ENCODE data around the gene TRAF3IP3. TPM values are rescaled to one million over a fixed set of nuclear protein-coding genes. Genes with fewer than 3 reads are reported as not detected.

Gene TRAF3IP3
- total RNA-seq, 1 experiment from 2014 or later = not detected

DNA sequence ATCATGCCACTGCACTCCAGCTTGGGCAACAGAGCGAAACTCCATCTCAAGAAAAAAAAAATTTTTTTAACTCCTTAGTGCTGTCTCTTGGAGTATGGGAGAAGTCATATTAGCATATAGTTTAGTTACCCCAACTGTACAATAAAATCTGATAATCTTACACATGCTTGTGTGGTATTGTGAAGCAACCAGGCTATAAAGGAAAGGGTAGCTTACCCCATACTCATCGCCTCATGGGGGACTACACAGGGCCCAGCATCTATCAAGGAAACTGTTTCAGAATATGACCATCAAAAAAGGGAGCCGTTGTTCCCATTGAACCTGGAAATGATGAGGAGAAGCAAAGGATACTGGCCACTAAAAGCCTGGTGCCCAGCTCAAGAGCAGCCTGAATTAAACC lies 3.0 kb upstream of the TRAF3IP3 start:
- intact Hi-C loops (cut with micrococcal nuclease; ENCODE audit: unreplicated experiment) = no loop called here
- Mint-ChIP-seq H3K27me3 (ENCODE audit: insufficient read depth, unreplicated experiment) (no peaks in the 10 kb centered on the region), H3K27ac (ENCODE audit: unreplicated experiment) (no peak overlapping the region), H3K9me3 (ENCODE audit: unreplicated experiment) (no peaks in the 10 kb centered on the region), H3K4me3 (ENCODE audit: unreplicated experiment) (no peak overlapping the region), H3K36me3 (ENCODE audit: insufficient read depth, unreplicated experiment) (no peaks in the 10 kb centered on the region), H3K4me1 (ENCODE audit: low read depth, unreplicated experiment) (peaks cover 7% of the 10 kb centered on the region)
- Histone ChIP-seq H3K4me1 (peaks cover 5% of the 10 kb centered on the region; the same call in 1 of the 2 replicates), H3K36me3 (ENCODE audit: control insufficient read depth, insufficient read depth, low read length) (no peaks in the 10 kb centered on the region), H3K4me3 (ENCODE audit: low read depth, low read length) (no peak overlapping the region), H3K9me3 (no peaks in the 10 kb centered on the region), H3K27me3 (replicated peaks; ENCODE audit: control insufficient read depth, insufficient read depth, low read length) (no peaks in the 10 kb centered on the region)
- TF ChIP-seq, protein P1, sequence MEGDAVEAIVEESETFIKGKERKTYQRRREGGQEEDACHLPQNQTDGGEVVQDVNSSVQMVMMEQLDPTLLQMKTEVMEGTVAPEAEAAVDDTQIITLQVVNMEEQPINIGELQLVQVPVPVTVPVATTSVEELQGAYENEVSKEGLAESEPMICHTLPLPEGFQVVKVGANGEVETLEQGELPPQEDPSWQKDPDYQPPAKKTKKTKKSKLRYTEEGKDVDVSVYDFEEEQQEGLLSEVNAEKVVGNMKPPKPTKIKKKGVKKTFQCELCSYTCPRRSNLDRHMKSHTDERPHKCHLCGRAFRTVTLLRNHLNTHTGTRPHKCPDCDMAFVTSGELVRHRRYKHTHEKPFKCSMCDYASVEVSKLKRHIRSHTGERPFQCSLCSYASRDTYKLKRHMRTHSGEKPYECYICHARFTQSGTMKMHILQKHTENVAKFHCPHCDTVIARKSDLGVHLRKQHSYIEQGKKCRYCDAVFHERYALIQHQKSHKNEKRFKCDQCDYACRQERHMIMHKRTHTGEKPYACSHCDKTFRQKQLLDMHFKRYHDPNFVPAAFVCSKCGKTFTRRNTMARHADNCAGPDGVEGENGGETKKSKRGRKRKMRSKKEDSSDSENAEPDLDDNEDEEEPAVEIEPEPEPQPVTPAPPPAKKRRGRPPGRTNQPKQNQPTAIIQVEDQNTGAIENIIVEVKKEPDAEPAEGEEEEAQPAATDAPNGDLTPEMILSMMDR (IDR thresholded peaks at IDR 0.05; ENCODE audit: insufficient read depth in 1 of 2, low read depth in 1 of 2, low read length in 1 of 2, severe bottlenecking in 1 of 2, unreplicated experiment in 1 of 2) = no peak
- POLR2A ChIA-PET = no interaction called here
- no peak for DNase-seq
- BruUV-seq (replicated peaks) = no TSS peak
- CTCF ChIA-PET = interaction anchor here (0.6 kb wide), 1 partner anchor 162 kb away, joined by 3 read pairs; no protein-coding TSS in a partner anchor

DNA sequence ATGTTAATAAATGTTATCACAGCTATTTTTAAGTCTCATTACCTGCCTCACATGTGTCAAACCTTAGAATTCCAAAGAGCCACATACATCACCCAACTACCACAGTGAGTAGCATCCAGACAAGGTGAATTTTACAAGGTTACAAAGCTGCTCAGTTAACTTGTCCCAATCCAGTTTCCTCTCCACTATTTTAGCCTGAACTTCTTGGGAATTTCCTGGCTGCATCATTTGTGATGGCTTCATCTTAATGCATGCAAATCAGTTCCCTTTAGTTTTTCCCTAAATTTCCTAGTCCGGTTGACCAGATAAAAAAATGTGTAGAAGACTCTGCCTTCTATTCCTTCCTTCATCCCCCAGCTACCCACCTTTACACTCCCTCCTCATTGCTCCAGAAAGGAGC lies 597 bp upstream of the TRAF3IP3 start:
- TF ChIP-seq, protein P1 (IDR thresholded peaks at IDR 0.05; ENCODE audit: insufficient read depth in 1 of 2, low read depth in 1 of 2, low read length in 1 of 2, severe bottlenecking in 1 of 2, unreplicated experiment in 1 of 2) = no peak
- intact Hi-C loops (cut with micrococcal nuclease; ENCODE audit: unreplicated experiment) = no loop called here
- ChIA-PET POLR2A (no interaction called here), CTCF (interaction anchor here (1.4 kb wide), 1 partner anchor 9 kb away, joined by 3 read pairs; no protein-coding TSS in a partner anchor)
- no peak overlapping the region for H3K4me3 ChIP-seq (ENCODE audit: low read depth, low read length)
- no peak overlapping the region for H3K4me3 Mint-ChIP-seq (ENCODE audit: unreplicated experiment)
- H3K36me3 ChIP-seq (ENCODE audit: control insufficient read depth, insufficient read depth, low read length) = no peaks in the 10 kb centered on the region
- no peaks in the 10 kb centered on the region for H3K27me3 Mint-ChIP-seq (ENCODE audit: insufficient read depth, unreplicated experiment)
- no peaks in the 10 kb centered on the region for H3K27me3 ChIP-seq (replicated peaks; ENCODE audit: control insufficient read depth, insufficient read depth, low read length)
- BruUV-seq (replicated peaks) = no TSS peak
- no peak for DNase-seq
- H3K9me3 ChIP-seq = no peaks in the 10 kb centered on the region
- no peak overlapping the region for H3K27ac Mint-ChIP-seq (ENCODE audit: unreplicated experiment)
- no peaks in the 10 kb centered on the region for H3K36me3 Mint-ChIP-seq (ENCODE audit: insufficient read depth, unreplicated experiment)
- H3K4me1 Mint-ChIP-seq (ENCODE audit: low read depth, unreplicated experiment) = no peaks in the 10 kb centered on the region
- no peaks in the 10 kb centered on the region for H3K4me1 ChIP-seq
- H3K9me3 Mint-ChIP-seq (ENCODE audit: unreplicated experiment) = no peaks in the 10 kb centered on the region

DNA sequence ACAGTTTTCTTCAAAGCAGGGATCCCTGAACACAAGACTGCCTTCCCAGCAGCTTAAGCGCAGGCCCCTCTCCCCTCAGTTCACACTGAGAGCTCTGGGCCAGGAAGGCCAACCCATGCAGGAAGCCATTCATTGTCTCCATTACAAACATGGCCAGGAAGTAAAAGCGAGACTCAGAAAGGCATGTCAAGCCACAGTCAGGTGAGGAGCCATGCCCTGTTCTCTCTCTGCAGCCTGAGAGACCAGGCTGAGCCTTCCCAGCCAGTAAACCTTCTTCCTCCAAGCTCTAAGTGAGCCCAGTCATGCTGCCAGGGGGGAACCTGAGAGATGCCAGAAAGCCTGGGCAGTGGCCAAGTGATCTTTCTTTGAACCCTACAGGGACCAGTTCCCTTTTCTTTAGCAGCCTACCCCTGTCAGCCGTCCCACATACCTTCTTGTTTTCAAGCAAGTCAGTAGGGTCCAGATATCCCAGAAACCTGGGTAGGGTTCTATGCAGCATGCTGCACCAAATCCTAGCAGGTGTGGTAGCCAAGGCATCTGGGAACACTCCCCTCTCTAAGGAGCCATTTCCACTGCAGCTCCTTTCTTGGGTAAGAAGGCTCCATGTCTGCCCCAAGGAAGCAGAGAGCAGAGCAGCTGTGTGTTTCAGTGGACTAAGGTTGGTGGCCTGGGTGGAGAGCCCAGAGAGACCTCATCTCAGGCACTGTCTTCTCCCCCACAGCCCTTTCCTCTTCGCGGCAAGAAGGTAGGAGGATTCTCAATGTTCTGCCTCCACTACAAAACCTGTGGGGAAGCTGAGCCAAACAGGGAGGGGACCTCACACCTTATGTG lies 977 bp downstream of the TRAF3IP3 start:
- no peaks in the 10 kb centered on the region for H3K4me1 Mint-ChIP-seq (ENCODE audit: low read depth, unreplicated experiment)
- H3K36me3 ChIP-seq (ENCODE audit: control insufficient read depth, insufficient read depth, low read length) = no peaks in the 10 kb centered on the region
- DNase-seq = no peak
- H3K4me3 Mint-ChIP-seq (ENCODE audit: unreplicated experiment) = no peak overlapping the region
- CTCF ChIA-PET = interaction anchor here (1.4 kb wide), 1 partner anchor 10 kb away, joined by 3 read pairs; no protein-coding TSS in a partner anchor
- H3K9me3 Mint-ChIP-seq (ENCODE audit: unreplicated experiment) = no peaks in the 10 kb centered on the region
- no peak overlapping the region for H3K4me3 ChIP-seq (ENCODE audit: low read depth, low read length)
- H3K4me1 ChIP-seq = no peaks in the 10 kb centered on the region
- H3K27ac Mint-ChIP-seq (ENCODE audit: unreplicated experiment) = no peak overlapping the region
- POLR2A ChIA-PET = no interaction called here
- intact Hi-C loops (cut with micrococcal nuclease; ENCODE audit: unreplicated experiment) = no loop called here
- no peaks in the 10 kb centered on the region for H3K9me3 ChIP-seq
- no TSS peak for BruUV-seq (replicated peaks)
- H3K36me3 Mint-ChIP-seq (ENCODE audit: insufficient read depth, unreplicated experiment) = no peaks in the 10 kb centered on the region
- no peaks in the 10 kb centered on the region for H3K27me3 ChIP-seq (replicated peaks; ENCODE audit: control insufficient read depth, insufficient read depth, low read length)
- TF ChIP-seq, protein P1 (IDR thresholded peaks at IDR 0.05; ENCODE audit: insufficient read depth in 1 of 2, low read depth in 1 of 2, low read length in 1 of 2, severe bottlenecking in 1 of 2, unreplicated experiment in 1 of 2) = no peak
- H3K27me3 Mint-ChIP-seq (ENCODE audit: insufficient read depth, unreplicated experiment) = no peaks in the 10 kb centered on the region

Data from Caco-2 (cell line).